Right lung (tissue), 5 donors: Measurements from ENCODE around the gene TPSD1. TPM values are rescaled to one million over a fixed set of nuclear protein-coding genes. Genes with fewer than 3 reads are reported as not detected.
A peak's percentile ranks its signal among the peaks of the same experiment; 100 is the strongest.

ENCODE experiments used
- DNase-seq, 2 donors: peaks; one replicate each; pipeline ENCODE4 v3.0.0-alpha.2; 2013
- polyA plus RNA-seq, 5 donors: library from polyadenylated mRNA; unstranded; fragments of 120-200 nt; gene quantifications; one replicate each; pipeline versions ENCODE4 v1.2.1 to v1.2.3, GENCODE V29; 2013; ENCODE audit warnings: inconsistent platforms in 1 of 5, low replicate concordance in 1 of 5; ENCODE audit not compliant: insufficient read length in 5 of 5, insufficient read depth in 1 of 5

TPSD1 gene
- polyA plus RNA-seq, 5 donors: 0.15 TPM; not detected in 4

DNA sequence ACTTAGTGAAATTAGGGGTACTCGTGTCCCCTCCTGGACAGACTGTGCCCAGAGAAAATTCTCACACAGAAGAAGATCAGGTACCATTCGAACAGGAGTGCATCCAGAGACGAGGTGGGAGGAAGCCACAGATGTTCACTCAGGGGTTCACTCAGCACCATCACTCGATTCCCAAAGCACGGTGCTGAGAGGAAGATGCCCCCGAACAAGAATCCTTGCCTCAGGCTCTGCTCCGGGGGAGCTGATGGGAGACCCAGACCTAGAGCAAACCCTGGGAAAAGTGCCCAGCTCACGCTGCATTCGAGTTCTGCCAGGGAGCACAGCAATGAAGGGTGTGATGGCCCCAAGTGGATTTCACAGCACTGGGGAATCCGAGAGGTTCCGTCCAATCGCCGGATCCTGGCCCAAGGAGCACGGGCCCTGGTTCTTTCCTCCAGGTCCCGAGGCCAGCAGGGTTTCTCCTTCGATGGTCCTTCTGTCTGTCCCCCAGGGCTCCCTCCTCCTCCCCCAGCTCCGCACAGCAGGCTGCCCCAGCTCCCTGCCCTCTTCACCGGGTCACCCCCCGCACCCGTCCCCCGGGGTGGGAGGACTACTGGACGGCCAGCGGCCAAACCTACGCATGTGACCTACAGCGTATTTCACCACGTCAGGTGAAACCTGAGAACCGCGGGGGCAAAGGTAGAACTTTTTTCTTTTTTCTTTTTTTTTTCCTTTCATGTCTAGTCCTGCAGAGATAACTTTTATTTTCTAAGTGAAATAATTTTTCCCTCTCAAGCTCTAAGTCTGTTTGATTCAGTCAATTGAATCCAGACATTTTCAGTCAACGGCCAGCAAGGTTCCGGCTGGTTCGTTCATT is 43.4 kb downstream of the TPSD1 start:
- DNase-seq: no peak

DNA sequence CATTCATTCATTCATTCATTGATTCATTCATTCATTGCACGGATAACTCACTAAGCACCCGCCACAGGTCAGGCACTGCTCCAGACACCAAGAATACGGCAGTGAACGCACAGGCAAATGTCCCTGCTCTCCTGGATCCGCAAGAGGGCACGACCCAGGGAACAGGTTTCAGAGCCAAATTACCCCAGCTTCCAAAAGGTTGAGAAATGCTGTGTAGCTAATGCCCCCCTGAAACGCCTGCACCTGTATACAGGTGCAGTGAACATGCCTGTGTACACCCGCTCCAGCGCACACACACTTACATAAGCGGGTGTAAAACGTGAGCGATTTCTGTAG is 44.0 kb downstream of the TPSD1 start:
- no peak for DNase-seq

DNA sequence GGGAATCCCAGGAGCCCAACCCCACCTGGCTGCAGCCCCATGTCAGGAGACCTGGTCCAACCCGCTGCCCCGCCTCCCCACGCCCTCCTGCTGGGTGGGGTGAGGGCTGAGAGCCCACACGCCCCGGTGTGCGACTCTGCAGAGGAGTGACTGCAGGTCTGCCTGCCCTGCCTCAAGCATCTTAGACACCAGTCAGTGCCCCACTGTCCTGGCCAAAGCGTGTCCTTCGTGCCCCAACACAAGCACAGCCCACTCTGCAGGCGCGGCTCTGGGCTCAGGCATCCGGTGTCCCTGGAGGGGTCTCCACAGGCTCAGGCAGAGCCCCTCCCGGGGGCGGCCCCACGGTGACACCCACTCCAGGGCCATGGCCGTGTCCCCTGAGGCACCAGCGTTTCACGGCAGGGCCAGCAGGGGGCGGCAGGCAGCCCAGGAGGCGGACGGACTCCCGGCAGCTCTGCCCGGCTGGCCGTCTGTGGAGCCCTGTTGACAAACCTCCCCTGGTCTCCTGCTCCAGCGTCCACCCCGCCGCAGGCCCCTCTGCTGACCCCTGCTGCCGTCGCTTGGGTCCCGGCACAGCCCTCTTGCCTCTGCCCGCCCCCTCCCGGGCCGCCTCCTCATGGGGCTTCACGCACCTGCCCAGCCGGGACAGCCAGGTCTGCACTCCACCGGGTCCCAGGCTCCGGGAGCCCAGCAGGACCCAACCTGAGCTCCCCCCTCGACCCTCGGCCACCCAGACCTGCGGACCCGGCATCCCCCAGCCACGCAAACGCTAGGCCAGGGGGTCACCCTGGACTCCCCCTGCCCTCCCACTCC is 45.0 kb downstream of the TPSD1 start:
- peak in 1 of 2 donors; percentile 22 for DNase-seq

DNA sequence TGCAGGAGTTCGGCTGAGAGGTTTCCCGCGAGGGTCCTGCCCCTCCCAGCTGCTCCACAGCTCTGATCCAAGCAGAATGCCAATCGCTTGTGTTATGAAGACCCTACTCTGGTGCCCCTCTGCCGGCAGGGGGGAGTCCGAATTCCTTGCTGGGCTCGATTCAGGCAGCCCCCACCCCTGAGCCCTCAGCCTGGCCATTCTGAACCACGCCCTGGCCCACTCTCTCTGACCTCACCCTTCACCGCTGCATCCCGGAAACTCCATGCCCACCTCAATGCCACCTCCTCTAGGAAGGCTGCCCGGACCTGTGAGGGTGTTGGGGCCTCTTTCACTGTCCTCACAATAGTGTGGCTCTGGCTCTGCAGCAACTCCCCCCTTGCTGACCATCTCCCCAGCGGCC is 45.7 kb downstream of the TPSD1 start:
- no peak for DNase-seq

DNA sequence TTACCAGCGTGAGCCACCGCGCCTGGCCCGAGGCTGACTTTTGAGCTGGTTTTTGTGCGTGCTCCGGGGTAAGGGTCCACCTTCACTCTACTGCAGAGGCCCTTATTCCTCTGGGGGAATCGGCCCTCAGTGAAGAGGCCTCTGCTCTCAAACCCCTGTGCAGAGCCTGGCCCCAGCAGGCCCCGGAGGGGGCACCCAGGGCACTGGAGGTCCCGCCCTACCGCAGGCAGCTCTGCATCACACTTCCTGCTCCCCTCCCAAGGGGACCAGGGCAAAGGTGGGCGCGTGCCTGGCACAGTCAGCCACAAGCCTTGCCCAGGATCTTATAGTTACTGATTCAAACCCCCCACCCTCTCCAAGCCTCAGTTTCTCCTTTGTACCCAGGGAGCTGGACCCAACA is 50.0 kb downstream of the TPSD1 start:
- no peak for DNase-seq

DNA sequence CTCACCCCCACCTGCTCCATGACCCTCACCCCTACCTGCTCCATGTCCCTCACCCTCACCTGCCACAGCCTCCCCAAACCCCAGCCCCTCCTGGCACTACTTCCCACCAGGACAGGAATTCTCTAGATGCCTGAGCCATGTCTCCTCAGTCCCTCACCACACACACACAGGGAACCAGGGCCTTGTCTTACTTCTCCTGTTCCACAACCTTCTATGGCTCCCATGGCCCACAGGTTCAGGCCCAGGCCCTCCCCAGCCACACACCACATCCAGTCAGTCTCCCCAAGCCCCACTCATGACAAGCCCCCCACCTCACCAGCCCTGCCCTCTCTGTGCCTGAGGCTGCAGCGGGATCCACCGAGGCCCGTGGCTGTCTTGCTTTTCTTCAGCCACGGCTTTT is 50.5 kb downstream of the TPSD1 start:
- DNase-seq: no peak

DNA sequence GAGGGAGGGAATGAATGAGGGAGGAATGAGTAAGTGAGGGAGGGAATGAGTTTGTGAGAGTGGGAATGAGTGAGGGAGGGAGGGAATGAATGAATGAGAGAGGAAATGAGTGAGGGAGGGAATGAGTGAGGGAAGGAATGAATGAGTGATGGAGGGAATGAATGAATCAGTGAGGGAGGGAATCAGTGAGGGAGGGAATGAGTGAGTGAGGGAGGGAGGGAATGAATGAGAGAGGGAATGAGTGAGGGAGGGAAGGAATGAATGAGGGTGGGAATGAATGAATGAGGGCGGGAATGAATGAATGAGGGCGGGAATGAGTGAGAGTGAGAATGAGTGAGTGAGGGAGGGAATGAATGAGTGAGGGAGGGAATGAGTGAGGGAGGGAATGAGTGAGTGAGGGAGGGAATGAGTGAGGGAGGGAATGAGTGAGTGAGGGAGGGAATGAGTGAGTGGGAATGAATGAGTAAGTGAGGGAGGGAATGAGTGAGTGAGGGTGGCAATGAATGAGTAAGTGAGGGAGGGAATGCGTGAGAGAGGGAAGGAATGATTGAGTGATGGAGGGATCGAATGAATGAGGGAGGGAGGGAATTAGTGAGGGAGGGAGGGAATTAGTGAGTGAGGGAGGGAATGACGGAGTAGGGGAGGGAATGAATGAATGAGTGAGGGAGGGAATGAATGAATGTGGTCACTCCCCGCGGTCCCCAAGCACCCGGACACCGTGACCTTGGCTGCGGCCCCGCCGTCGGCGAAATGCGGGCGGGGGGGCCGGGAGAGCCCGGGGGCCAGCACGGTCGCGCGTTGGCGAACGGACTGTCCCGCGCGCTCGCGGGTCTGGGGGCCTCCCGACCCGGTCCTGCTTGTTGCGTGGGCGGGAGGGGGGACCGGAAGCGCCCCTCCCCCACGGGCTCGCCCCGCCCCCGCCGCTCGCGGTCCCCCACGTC is 52.4 kb downstream of the TPSD1 start:
- DNase-seq: peak; percentile 48 to 56

Other genes starting within 250 kb of the TPSD1 start
- gene SSTR5, start 183.3 kb upstream of the TPSD1 start, polyA plus RNA-seq: under 1 TPM in 1 of 5 donors, not detected in 4; 0.08 TPM
- under 1 TPM in 4 of 5 donors, not detected in 1; 0.06 to 0.26 (median 0.24) TPM for gene C1QTNF8, start 159.8 kb upstream of the TPSD1 start, polyA plus RNA-seq
- gene CACNA1H, start 103.0 kb upstream of the TPSD1 start, polyA plus RNA-seq: 1 to 10 TPM; 3.1 to 9.3 (median 4.7) TPM
- under 1 TPM in 4 of 5 donors, not detected in 1; 0.29 to 0.60 (median 0.37) TPM for gene TPSG1, start 30.8 kb upstream of the TPSD1 start, polyA plus RNA-seq
- under 1 TPM in 3 of 5 donors, not detected in 2; 0.13 to 0.19 (median 0.19) TPM for gene TPSB2, start 25.9 kb upstream of the TPSD1 start, polyA plus RNA-seq
- gene TPSAB1, start 15.4 kb upstream of the TPSD1 start, polyA plus RNA-seq: under 1 TPM in 1 of 5 donors, not detected in 4; 0.27 TPM
- 100 to 1,000 TPM; 148 to 169 (median 160) TPM for gene UBE2I, start 53.6 kb downstream of the TPSD1 start, polyA plus RNA-seq
- 1 to 10 TPM; 2.2 to 6.9 (median 4.2) TPM for gene BAIAP3, start 77.6 kb downstream of the TPSD1 start, polyA plus RNA-seq
- gene TSR3, start 95.8 kb downstream of the TPSD1 start, polyA plus RNA-seq: 10 to 100 TPM; 30.4 to 68.5 (median 42.7) TPM
- 10 to 100 TPM; 28.2 to 56.6 (median 45.1) TPM for gene GNPTG, start 95.9 kb downstream of the TPSD1 start, polyA plus RNA-seq
- gene UNKL, start 158.6 kb downstream of the TPSD1 start, polyA plus RNA-seq: 10 to 100 TPM; 16.5 to 25.1 (median 19.0) TPM
- gene UQCC4, start 164.7 kb downstream of the TPSD1 start, polyA plus RNA-seq: 10 to 100 TPM; 10.7 to 16.2 (median 12.1) TPM
- gene PERCC1, start 175.0 kb downstream of the TPSD1 start, polyA plus RNA-seq: 1 to 10 TPM in 4 of 5 donors, under 1 TPM in 1; 0.81 to 3.6 (median 3.2) TPM
- 1 to 10 TPM; 4.0 to 10.0 (median 9.4) TPM for gene CCDC154, start 188.5 kb downstream of the TPSD1 start, polyA plus RNA-seq
- gene CLCN7, start 219.0 kb downstream of the TPSD1 start, polyA plus RNA-seq: 10 to 100 TPM; 21.5 to 42.1 (median 28.5) TPM
- gene PTX4, start 232.9 kb downstream of the TPSD1 start, polyA plus RNA-seq: under 1 TPM in 2 of 5 donors, not detected in 3; 0.15 to 0.18 TPM
- gene TELO2, start 237.3 kb downstream of the TPSD1 start, polyA plus RNA-seq: 10 to 100 TPM; 18.0 to 51.4 (median 35.5) TPM